HG03469 (cell line): Measurements from ENCODE around the gene MPO.

Experiments used
- ATAC-seq: cut with Tn5 transposase; IDR thresholded peaks from one replicate; pipeline ENCODE4 v1.9.1; 2021; ENCODE audit warnings: mild to moderate bottlenecking, moderate library complexity, moderate number of reproducible peaks; ENCODE audit not compliant: unreplicated experiment

Gene MPO

DNA sequence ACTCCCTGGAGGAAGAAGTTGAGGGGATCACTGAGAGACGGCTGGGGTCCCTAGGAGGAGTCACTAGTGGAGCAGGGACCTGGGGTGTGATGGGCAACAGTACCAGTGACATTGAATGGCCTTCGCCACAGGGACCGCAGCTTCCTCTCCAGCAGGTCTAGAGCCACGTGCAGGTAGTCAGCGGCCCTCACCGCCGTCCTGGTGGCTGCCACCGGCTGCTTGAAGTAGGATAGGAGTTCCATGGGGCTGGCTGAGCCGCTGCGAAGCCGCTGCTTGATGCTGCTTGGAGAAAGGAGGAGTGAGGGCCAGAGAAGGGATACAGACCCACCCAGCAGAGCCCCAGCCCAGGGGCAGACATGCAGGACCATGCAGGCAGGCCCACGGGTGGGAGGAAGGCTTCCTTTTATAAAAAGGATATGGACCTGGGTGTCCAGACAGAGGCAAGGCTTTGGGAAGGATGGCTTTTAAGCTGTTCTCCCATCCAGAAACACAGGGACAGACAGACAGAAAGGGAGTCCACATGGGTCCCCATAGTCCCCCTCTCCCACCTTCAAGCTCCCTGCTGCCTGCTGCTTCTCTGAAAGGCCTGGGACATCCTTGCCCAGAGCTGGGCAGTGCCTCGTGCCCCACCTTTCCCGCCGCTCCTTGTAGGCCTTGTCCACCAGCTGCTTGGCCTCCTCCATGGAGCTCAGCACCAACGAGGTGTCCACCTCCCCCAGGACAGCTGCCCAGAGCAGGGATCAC lies 827 bp downstream of the MPO start:
- no peak for ATAC-seq

- ATAC-seq: no peak
Measured at GRCh38 chr17:58279016-58279711, 1.6 kb downstream of the MPO start.

DNA sequence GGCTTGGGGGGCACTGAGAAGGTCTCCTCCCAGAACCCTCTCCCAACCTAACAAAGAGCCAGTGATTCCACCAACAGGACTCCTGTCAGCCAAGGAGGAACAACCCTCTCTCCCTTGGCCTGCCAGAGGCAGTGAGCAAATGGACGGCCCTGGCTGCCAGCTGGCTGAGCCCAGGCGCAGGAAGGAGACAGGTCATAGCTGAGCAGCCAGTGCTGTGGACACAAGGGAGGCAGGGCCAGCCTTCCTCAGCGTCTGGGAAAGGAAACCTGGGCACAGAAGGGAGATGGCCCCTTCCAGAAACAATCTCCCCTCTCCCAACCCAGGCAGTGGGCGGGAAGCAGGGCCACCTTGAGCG lies 2.1 kb downstream of the MPO start:
- ATAC-seq: no peak

- ATAC-seq: no peak
Measured at GRCh38 chr17:58277802-58278595, 2.7 kb downstream of the MPO start.

DNA sequence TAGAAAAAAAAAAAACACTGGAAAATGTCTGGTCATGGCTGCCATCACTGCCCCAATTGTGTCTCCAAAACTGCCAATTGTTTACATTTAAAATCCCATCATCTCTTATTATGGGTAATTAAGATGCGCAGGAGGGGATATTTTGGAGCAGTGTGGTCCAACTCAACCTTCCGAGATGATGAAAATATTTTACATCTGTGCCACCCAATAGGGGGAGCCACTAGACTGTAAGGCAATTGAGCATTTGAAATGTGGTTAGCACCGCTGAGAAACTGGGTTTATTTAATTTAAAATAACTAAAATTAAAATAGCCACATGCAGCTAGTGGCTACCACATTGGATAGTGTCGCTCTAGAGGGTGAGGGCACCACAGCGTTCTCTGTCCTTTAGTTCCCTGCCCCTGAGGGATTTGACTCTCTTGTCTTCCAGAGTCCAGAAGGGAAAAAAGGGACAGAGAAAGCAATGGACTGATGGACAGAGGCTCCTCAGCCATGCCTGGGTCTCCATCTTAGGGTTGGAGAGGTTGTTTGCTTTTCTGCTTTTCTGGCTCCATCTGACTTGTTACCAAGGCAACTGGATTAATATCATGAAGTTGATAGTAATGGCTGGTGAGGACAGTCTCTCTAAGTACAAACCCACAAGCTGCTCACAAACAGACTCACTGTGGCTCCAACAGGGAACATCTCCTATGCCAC lies 3.5 kb downstream of the MPO start:
- no peak for ATAC-seq

DNA sequence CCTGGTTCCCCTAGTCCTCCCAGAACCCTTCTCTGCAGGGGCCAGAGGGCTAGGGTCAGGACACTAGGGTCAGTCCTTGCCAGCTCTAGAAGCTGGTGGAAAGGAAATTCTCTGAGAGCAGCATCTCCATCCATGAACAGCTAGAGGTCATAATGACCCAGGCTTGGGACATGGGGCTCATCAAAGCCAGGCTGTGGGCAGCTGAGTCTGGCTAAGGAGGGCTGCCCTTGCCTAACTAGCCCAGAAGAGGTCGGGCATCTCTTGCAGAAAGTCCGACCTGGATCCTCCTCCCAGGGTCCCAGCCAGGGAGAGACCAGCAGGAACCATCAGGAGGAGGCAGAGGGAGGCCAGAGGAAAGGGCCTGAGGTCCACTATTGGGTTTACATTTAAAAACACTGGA lies 4.3 kb downstream of the MPO start:
- ATAC-seq: no peak

DNA sequence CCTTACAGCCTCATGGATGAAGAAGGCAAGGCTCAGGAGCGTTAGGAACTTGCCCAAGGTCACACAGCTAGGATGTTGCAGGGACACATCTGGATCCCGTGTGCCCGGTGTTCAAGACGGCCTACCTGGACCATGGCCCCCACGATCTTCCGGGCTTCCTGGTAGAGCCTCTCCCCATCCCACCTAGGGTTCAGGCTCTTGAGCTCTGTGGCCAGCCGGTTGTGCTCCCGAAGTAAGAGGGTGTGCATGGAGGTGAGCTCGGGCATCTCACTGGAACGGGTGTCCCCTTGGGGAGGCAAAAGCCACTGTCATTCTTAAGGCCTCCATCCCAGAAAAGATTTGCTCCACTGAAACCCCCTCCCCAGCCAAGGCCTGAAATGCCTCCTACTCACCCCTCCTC lies 5.3 kb downstream of the MPO start:
- no peak for ATAC-seq

DNA sequence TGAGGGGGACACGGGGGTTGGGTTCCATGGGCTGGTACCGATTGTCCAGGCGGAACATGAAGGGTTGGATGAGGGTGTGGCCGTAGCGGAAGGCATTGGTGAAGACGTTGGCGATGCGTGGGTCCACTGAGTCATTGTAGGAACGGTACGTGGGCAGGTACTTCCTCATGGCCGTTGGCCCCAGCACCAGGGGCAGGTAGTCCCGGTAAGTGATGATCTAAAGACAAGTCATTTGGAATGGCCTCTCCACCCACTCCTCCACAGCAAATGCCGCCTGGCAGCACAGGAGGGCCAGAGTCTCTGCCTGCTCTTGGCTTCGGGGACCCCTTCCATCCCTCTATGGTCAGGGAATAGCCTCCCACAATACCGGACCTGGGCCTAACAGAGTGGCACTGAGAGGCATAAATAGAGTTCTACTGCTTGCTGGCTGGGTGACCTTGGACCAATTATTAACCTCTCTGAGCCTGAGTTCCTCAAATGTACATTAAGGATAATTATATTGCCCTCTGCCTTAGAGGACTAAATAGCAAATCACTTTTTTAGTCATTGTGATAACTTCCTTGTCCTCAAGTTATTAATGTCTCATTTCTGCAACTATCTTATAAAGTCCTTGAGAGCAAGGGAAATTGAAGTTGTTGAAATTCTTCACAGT lies 7.2 kb downstream of the MPO start:
- no peak for ATAC-seq

DNA sequence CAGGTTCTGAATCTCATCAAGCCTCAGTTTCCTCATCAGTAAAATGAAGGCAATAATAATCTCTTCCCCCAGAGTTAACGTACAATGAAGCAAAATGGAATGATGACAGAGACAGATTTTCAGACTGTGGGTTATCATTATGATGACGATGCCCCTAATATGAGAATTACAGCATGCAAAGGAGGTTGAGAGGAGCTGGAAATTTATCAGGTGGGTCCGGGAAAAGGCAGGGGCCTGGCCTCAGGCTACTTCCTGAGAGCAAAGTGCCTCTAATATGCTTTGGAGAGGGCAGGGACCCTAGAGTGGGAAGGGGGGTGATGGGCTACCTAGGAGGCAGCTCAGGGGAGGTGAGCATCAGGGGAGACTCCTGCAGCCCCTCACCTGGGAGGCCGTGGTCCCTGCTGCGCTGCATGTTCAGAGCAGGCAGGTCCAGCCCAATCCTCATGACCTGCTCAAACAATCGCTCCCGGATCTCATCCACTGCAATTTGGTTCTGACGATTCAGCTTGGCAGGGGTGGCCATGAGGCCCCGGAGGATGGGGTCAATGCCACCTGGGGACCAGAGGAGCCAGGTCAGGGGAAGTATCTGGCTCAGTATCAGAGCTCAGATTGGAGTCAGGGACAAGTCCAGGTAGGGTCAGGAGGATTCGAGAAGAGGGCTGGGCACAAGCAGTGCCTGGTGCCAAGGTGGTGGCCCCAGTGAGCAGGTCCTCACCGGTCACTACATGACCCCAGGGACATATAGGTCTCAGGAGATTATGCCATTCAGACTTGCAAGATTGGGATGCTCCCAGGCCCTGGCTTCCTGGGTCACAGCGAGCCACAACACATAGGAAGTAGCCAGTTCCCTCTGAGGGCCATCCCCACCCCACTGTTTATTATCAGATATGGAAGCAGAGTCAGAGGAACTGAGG lies 8.1 kb downstream of the MPO start:
- no peak for ATAC-seq

DNA sequence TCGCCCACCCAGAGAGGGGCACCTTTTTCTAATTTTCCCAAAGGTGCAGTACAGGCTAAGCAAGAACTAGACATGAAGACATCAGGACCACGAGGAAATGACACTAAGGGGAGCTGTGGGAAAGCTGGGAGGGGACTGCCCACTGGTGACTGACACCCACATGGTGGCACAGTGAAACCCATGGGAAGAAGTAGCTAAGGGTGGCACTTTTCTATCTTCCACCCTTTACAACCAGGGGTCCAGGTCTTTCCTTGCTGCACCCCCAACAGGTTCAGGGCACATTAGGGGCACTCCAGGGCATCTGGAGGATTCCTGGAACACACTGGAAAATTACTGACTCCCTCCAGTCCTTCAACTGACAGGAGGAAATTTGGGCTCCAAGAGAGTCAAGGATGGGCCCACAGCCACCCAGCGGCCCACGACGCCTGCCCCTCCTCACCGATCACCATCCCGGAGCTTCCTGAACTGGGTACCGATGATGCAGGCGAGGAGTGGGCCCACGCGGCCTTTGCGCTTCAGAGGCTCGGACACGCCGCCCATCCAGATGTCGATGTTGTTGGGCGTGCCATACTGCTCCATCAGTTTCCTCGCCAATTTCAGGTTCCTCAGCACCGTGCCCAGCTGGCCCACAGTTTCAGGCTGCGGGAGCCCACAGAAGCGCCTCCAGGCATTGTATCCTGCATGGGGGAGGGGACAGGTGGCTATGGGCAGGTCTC lies 9.4 kb downstream of the MPO start:
- ATAC-seq: no peak

- ATAC-seq: no peak
Measured at GRCh38 chr17:58270476-58271215, 10.1 kb downstream of the MPO start.

- no peak for ATAC-seq
Measured at GRCh38 chr17:58269557-58270291, 11.0 kb downstream of the MPO start.

DNA sequence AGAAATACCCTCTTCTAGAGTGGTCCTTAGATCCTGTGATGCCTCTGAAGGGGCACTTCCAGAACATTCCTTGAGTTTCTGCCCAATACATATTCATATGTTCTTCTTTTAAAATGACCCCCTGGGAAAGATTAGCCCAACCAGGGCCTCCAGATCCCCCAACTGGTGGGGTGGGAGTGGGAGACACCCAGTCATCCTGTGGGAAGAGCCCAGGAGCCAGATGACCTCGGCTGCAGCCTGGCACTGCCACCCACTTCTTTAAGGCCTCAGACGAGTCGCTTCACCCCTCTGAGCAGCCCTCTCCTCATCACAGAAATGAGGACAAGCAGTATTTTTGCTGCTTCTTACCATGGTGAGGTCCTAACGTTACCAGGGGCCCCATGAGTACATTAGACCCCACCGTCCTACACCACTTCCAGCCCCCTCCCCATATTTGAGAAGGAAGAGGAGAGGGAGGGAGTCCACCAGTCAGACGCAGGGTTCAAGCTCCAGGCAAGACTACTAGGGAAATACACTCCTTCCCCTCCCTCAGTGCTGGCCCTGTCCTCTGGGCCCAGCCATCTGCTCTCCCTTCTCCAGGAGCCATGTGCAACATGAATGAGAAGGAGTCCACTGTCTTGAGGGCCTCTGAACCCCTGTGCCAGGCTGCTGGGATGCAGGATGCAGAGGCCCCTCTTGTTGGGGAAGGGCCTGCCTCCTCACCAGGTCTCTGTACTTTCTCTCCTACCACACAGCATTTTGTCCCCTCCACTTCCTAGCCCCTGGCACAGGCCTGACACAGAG lies 11.8 kb downstream of the MPO start:
- ATAC-seq: no peak

DNA sequence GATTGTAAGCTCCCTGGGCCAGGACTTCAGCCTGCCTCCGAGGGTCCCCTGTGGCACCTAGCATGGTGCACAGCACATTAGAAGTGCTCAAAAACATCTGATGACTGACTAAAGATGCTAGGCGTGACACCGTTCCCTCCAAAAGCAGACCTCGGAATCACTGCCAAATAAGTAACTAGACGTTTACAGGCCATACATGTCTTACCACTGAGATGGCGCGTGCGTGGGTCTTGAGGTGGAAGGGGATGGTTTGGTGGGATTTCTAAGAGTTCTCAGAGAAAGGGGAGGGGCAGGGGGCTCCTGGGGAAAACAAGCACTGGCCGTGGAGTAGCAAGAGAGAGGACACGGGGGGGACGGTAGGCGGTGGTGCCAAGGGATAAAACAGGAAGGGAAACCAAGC lies 12.4 kb downstream of the MPO start:
- ATAC-seq: no peak

DNA sequence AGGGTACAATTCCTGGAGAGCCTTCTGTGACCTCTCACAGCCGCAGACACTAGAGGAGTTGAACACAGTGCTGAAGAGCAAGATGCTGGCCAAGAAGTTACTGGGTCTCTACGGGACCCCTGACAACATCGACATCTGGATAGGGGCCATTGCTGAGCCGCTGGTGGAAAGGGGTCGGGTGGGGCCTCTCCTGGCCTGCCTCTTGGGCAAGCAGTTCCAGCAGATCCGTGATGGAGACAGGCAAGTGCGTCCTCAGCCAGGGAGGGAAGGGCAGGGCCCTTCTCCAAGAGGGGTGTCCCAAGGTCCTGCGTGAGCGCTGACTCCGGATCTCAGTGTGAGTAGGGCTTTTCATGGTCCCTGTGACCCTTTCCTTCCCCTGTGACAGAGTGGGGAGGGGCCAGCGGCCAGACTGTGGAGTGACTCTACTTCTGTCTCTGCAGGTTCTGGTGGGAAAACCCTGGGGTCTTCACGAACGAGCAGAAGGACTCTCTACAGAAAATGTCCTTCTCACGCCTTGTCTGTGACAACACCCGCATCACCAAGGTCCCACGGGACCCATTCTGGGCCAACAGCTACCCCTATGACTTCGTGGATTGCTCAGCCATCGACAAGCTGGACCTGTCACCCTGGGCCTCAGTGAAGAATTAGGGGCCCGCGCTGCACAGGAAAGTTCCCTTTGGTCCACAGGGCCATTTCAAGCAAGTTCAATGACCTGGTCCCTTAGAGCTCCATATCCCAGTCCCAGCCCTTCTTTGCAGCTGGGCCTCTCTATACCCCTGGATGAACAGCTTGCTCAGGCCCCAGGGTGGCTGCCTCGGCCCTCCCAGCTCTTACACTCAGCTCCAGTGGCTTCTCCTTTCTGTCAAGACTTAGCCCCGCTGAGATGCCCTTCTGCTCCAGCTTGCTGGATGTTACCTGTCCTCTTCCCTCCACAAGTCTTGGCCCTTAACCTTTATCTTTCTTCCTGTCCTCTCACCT lies 13.1 kb downstream of the MPO start:
- ATAC-seq: no peak
